HEK293 (cell line): ENCODE measurements around the gene LGALS4.
A peak's percentile ranks its signal among the peaks of the same experiment; 100 is the strongest.
"Not testable (repeated sequence)": the region's sequence is repeated elsewhere in the genome, so short reads cannot be mapped to it uniquely, and the experiment has no call there.

Source experiments
- CTCF ChIA-PET: fragments of 350-600 bp; formaldehyde crosslinking; extraction: SDS; loops from one replicate; lab custom pipeline; 2021; ENCODE audit warnings: antibody characterized with exemption; lab: Yijun Ruan, JAX
- POLR2A ChIA-PET: fragments of 300-600 bp; formaldehyde crosslinking; extraction: SDS; loops from one replicate; lab custom pipeline; 2020; ENCODE audit warnings: antibody characterized with exemption, inconsistent platforms; lab: Yijun Ruan, JAX
- H3K27ac ChIP-seq: fragments of 200-500 bp; sonication (Bioruptor generic); 2 replicates; pipeline ENCODE4 v1.5.1; 2014; ENCODE audit warnings: low read depth, low read length, control low read depth, inconsistent platforms; ENCODE audit errors: extremely low read depth
- H3K36me3 ChIP-seq, 2 experiments: fragments of 200-500 bp in 1 of 2; sonication (Bioruptor generic) in 1 of 2; 1 replicate in 1 of 2; 2 replicates in 1 of 2; pipeline ENCODE4 v1.5.1; 2014 to 2017; ENCODE audit warnings: inconsistent platforms in 2 of 2, low read length in 2 of 2; ENCODE audit not compliant: control insufficient read depth in 2 of 2, insufficient read depth in 1 of 2
- H3K4me1 ChIP-seq: fragments of 200-500 bp; sonication (Bioruptor generic); 2 replicates; pipeline ENCODE4 v1.5.1; 2014; ENCODE audit warnings: mild to moderate bottlenecking, low read length, inconsistent platforms; ENCODE audit not compliant: control insufficient read depth, insufficient read depth
- H3K4me3 ChIP-seq: 2 replicates; pipeline ENCODE4 v1.5.1; 2011; ENCODE audit warnings: low read depth, mild to moderate bottlenecking, control low read depth, low read length, moderate library complexity
- H3K9me3 ChIP-seq: fragments of 200-500 bp; sonication (Bioruptor generic); 2 replicates; pipeline ENCODE4 v1.5.1; 2014; ENCODE audit warnings: low read depth, low read length, inconsistent platforms; ENCODE audit not compliant: control insufficient read depth, insufficient read depth
- GFI1B ChIP-seq: fragments of 450-650 bp; formaldehyde crosslinking; IDR thresholded peaks from 2 replicates; pipeline ENCODE4 v1.5.1; 2016; ENCODE audit warnings: missing biosample characterization, missing genetic modification characterization
- GLIS1 ChIP-seq: fragments of 450-650 bp; formaldehyde crosslinking; IDR thresholded peaks from 2 replicates; pipeline ENCODE4 v1.5.1; 2016; ENCODE audit warnings: missing biosample characterization, missing genetic modification characterization
- HOXC10 ChIP-seq: sonication (generic); formaldehyde crosslinking; IDR thresholded peaks from 2 replicates; pipeline ENCODE4 v1.8.1; 2023; ENCODE audit warnings: mild to moderate bottlenecking, missing genetic modification reagents
- KLF16 ChIP-seq: fragments of 450-650 bp; formaldehyde crosslinking; IDR thresholded peaks from 2 replicates; pipeline ENCODE4 v1.5.1; 2017; ENCODE audit warnings: missing biosample characterization, missing genetic modification characterization
- KLF17 ChIP-seq: fragments of 450-650 bp; formaldehyde crosslinking; IDR thresholded peaks from 2 replicates; pipeline ENCODE4 v1.5.1; 2016; ENCODE audit warnings: missing biosample characterization, missing genetic modification characterization
- MZF1 ChIP-seq: fragments of 450-650 bp; formaldehyde crosslinking; IDR thresholded peaks from 2 replicates; pipeline ENCODE4 v1.5.1; 2017; ENCODE audit warnings: missing biosample characterization, missing genetic modification characterization, borderline replicate concordance
- PRDM1 ChIP-seq: fragments of 450-650 bp; formaldehyde crosslinking; IDR thresholded peaks from 2 replicates; pipeline ENCODE4; 2016; ENCODE audit warnings: missing biosample characterization, missing genetic modification characterization
- TRIM28 ChIP-seq: IDR thresholded peaks from 2 replicates; pipeline ENCODE4 v1.6.1; 2011; ENCODE audit warnings: low read length, control low read depth, borderline replicate concordance
- WT1 ChIP-seq: fragments of 450-650 bp; formaldehyde crosslinking; IDR thresholded peaks from 2 replicates; pipeline ENCODE4 v1.5.1; 2016; ENCODE audit warnings: missing biosample characterization, missing genetic modification characterization
- ZBTB21 ChIP-seq: fragments of 450-650 bp; formaldehyde crosslinking; IDR thresholded peaks from 2 replicates; pipeline ENCODE4 v1.5.1; 2017; ENCODE audit warnings: missing biosample characterization, missing genetic modification characterization
- ZFP3 ChIP-seq: fragments of 450-650 bp; formaldehyde crosslinking; IDR thresholded peaks from 2 replicates; pipeline ENCODE4 v1.5.1; 2016; ENCODE audit warnings: low read depth, missing biosample characterization, missing genetic modification characterization
- ZIC2 ChIP-seq: fragments of 450-650 bp; formaldehyde crosslinking; IDR thresholded peaks from 2 replicates; pipeline ENCODE4 v1.5.1; 2016; ENCODE audit warnings: missing biosample characterization, missing genetic modification characterization
- ZNF114 ChIP-seq: fragments of 450-650 bp; formaldehyde crosslinking; IDR thresholded peaks from 2 replicates; pipeline ENCODE4 v1.5.0; 2017; ENCODE audit warnings: missing biosample characterization, missing genetic modification characterization
- ZNF311 ChIP-seq: fragments of 450-650 bp; formaldehyde crosslinking; IDR thresholded peaks from 2 replicates; pipeline ENCODE4 v1.5.1; 2017; ENCODE audit warnings: missing biosample characterization, missing genetic modification characterization, borderline replicate concordance
- ZNF366 ChIP-seq: fragments of 450-650 bp; formaldehyde crosslinking; conservative IDR thresholded peaks from 2 replicates; pipeline ENCODE4 v1.5.1; 2016; ENCODE audit warnings: missing biosample characterization, missing genetic modification characterization
- ZNF398 ChIP-seq: fragments of 450-650 bp; formaldehyde crosslinking; IDR thresholded peaks from 2 replicates; pipeline ENCODE4 v1.5.1; 2017; ENCODE audit warnings: missing biosample characterization, missing genetic modification characterization
- ZNF416 ChIP-seq: fragments of 450-650 bp; formaldehyde crosslinking; IDR thresholded peaks from 2 replicates; pipeline ENCODE4 v1.5.1; 2016; ENCODE audit warnings: missing biosample characterization, missing genetic modification characterization
- ZNF473 ChIP-seq: fragments of 450-650 bp; formaldehyde crosslinking; IDR thresholded peaks from 2 replicates; pipeline ENCODE4 v1.5.1; 2017; ENCODE audit warnings: missing biosample characterization, missing genetic modification characterization
- ZNF530 ChIP-seq: fragments of 450-650 bp; formaldehyde crosslinking; IDR thresholded peaks from 2 replicates; pipeline ENCODE4 v1.5.1; 2016; ENCODE audit warnings: low read depth, missing biosample characterization, missing genetic modification characterization
- ZNF560 ChIP-seq: fragments of 450-650 bp; formaldehyde crosslinking; IDR thresholded peaks from 2 replicates; pipeline ENCODE4 v1.5.1; 2017; ENCODE audit warnings: missing biosample characterization, missing genetic modification characterization, borderline replicate concordance
- ZNF629 ChIP-seq: fragments of 450-650 bp; formaldehyde crosslinking; IDR thresholded peaks from 2 replicates; pipeline ENCODE4 v1.5.1; 2017; ENCODE audit warnings: missing biosample characterization, missing genetic modification characterization
- ZNF707 ChIP-seq: fragments of 450-650 bp; formaldehyde crosslinking; IDR thresholded peaks from 2 replicates; pipeline ENCODE4 v1.5.1; 2016; ENCODE audit warnings: missing biosample characterization, missing genetic modification characterization
- ZNF768 ChIP-seq: fragments of 450-650 bp; formaldehyde crosslinking; IDR thresholded peaks from 2 replicates; pipeline ENCODE4 v1.5.1; 2018; ENCODE audit warnings: missing biosample characterization, mild to moderate bottlenecking, missing genetic modification characterization

Gene LGALS4

GRCh38 chr19:38829203-38829602 is 16.5 kb upstream of the LGALS4 start:
- H3K27ac ChIP-seq, H3K4me3 ChIP-seq, H3K9me3 ChIP-seq: not testable (repeated sequence)
- peaks cover 30 to 37% of the 10 kb centered on the region in 2 experiments for H3K36me3 ChIP-seq
- ChIA-PET POLR2A (interaction anchor here (0.6 to 7.4 kb wide), 3 partner anchors 18 to 604 kb away, joined by 5 to 159 read pairs (median 5); partner anchors contain the start of gene HNRNPL), CTCF (interaction anchor here (1.1 to 1.5 kb wide), 2 partner anchors 15 to 101 kb away, joined by 3 to 9 read pairs; partner anchors contain the start of genes MRPS12 and SARS2)
- TF ChIP-seq ZIC2 (tag by site-specific recombination) (0 out of 2 replicates have a peak, but pooled peaks have one; percentile 9), GLIS1 (peak; percentile 71)
- peaks cover 19% of the 10 kb centered on the region for H3K4me1 ChIP-seq

- ChIA-PET POLR2A (interaction anchor here (0.6 kb wide), 1 partner anchor 37 kb away, joined by 3 read pairs; no protein-coding TSS in a partner anchor), CTCF (interaction anchor here (0.6 to 1.2 kb wide), 4 partner anchors 58 to 349 kb away, joined by 3 read pairs; no protein-coding TSS in a partner anchor)
- peaks cover 6% of the 10 kb centered on the region for H3K4me1 ChIP-seq
- H3K27ac ChIP-seq, result no peak overlapping the region
- no peak overlapping the region for H3K4me3 ChIP-seq
- H3K36me3 ChIP-seq, result peaks cover 39 to 40% of the 10 kb centered on the region in 2 experiments
- TF ChIP-seq ZNF311 (tag by site-specific recombination), result no peak
- TF ChIP-seq ZNF707 (tag by site-specific recombination), result no peak
- TF ChIP-seq TRIM28, result no peak
- peak; percentile 58 for TF ChIP-seq ZNF366 (tag by site-specific recombination)
- peak; percentile 63; the same call in 1 of the 2 replicates for TF ChIP-seq KLF17 (tag by site-specific recombination)
- TF ChIP-seq ZBTB21 (tag by site-specific recombination), result no peak
- TF ChIP-seq PRDM1 (tag by site-specific recombination), result 0 out of 2 replicates have a peak, but pooled peaks have one; percentile 16
- no peak for TF ChIP-seq MZF1 (tag by site-specific recombination)
- no peak for TF ChIP-seq ZNF629
- no peak for TF ChIP-seq ZNF473 (tag by site-specific recombination)
- no peak for TF ChIP-seq GFI1B (tag by site-specific recombination)
- no peak for TF ChIP-seq ZNF768 (tag by site-specific recombination)
- no peak for TF ChIP-seq ZNF530 (tag by site-specific recombination)
- no peak for TF ChIP-seq ZNF114 (tag by site-specific recombination)
- TF ChIP-seq HOXC10 (CRISPR knock-in tag), result no peak
- no peak for TF ChIP-seq ZFP3 (tag by site-specific recombination)
- peak; percentile 96 for TF ChIP-seq WT1 (tag by site-specific recombination)
- no peak for TF ChIP-seq KLF16 (tag by site-specific recombination)
- TF ChIP-seq ZNF560 (tag by site-specific recombination), result no peak
- TF ChIP-seq ZNF416 (tag by site-specific recombination), result no peak
- TF ChIP-seq ZNF398 (tag by site-specific recombination), result peak; percentile 80
- H3K9me3 ChIP-seq, result no peaks in the 10 kb centered on the region
Measured at GRCh38 chr19:38826856-38827551, 14.3 kb upstream of the LGALS4 start.

GRCh38 chr19:38825936-38826335 is 13.2 kb upstream of the LGALS4 start:
- CTCF ChIA-PET, result not testable (repeated sequence)

More at GRCh38 chr19:38825936-38826335, 13.2 kb upstream of the LGALS4 start:
- not testable (repeated sequence) for H3K9me3 ChIP-seq, H3K27ac ChIP-seq, H3K4me1 ChIP-seq, H3K4me3 ChIP-seq
- POLR2A ChIA-PET, result interaction anchor here (0.6 kb wide), 1 partner anchor 38 kb away, joined by 3 read pairs; no protein-coding TSS in a partner anchor
- H3K36me3 ChIP-seq, result peaks cover 39 to 43% of the 10 kb centered on the region in 2 experiments
